GM19193 (cell line): ENCODE data around the gene DCAKD.

Experiments
- POLR2A ChIP-seq: IDR thresholded peaks from 4 replicates; pipeline ENCODE4 v1.6.1; 2011; ENCODE audit not compliant: insufficient read depth, insufficient read length; ENCODE audit errors: extremely low read depth

The DCAKD gene, protein sequence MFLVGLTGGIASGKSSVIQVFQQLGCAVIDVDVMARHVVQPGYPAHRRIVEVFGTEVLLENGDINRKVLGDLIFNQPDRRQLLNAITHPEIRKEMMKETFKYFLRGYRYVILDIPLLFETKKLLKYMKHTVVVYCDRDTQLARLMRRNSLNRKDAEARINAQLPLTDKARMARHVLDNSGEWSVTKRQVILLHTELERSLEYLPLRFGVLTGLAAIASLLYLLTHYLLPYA

DNA sequence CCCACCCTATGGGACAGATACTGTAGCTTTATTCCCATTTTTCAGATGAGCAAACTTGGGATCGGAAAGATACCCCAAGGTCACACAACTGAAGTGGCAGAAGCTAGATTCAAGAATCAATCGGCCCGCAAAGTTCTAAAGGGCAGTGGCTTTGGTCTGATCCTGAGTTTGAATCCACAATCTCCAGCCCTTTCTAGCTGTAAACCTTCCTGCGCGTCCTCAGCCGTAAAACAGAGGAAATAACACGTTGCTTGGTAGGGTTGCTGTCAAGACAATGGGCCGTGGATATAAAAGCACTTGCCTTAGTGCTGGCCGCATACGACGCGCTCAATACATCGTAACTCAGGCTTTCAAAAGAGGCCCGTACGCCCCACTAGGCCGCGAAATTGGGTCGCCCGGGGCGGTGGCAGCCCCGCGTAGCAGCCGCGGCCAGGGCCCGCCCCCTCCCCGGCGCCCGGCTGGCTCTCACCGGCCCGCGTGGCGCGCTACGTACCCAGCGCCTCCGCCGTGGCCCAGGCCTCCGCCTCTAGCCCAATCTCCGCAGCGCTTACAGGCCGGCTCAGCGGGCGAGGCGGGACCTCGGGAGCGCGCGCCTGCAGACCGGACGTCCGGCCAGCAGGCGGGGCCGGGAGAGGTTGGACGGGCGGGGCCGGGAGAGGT is at the start of gene DCAKD:
DCAKD (minus strand) TSS at position 573 of the 660 bp plus-strand sequence. CDS start 16,747 bp downstream, outside the sequence.
- TF ChIP-seq POLR2A, result peak; percentile 78

DNA sequence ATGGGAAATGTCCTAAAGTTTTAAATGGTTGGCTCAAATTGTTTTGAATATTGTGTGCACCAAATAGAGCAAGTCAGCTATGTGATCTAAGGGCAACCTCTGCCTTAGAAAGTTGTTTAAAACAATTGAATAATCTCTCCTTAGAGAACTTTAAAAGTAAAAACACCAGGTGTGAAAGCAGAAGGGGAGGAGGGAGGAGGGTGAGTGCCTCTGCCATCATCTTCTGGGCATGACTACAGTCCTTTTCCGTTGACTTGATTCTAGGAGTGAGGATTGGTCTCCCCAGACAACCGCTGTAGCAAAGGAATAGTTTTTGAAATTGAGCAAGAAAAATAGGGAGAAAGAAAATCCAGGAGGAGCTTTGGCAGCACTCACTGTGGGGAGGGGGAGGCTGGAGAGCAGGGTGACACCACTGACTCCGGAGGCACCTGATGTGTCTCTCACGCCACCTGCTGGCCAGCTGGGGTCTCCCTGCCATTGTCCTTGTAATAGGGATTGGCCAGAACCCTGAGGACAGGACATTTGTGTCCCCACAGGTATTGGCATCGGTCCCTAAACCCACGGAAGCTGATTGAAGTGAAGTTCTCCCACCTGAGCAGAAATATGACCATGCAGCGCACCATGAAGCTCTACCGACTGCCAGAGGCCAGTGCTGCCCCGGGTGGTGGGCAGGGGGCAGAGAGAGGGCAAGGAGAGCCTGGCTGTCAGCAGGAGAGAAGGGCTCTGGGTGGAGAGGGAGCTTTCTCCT is 47.6 kb upstream of the DCAKD start:
- TF ChIP-seq POLR2A, result no peak

DNA sequence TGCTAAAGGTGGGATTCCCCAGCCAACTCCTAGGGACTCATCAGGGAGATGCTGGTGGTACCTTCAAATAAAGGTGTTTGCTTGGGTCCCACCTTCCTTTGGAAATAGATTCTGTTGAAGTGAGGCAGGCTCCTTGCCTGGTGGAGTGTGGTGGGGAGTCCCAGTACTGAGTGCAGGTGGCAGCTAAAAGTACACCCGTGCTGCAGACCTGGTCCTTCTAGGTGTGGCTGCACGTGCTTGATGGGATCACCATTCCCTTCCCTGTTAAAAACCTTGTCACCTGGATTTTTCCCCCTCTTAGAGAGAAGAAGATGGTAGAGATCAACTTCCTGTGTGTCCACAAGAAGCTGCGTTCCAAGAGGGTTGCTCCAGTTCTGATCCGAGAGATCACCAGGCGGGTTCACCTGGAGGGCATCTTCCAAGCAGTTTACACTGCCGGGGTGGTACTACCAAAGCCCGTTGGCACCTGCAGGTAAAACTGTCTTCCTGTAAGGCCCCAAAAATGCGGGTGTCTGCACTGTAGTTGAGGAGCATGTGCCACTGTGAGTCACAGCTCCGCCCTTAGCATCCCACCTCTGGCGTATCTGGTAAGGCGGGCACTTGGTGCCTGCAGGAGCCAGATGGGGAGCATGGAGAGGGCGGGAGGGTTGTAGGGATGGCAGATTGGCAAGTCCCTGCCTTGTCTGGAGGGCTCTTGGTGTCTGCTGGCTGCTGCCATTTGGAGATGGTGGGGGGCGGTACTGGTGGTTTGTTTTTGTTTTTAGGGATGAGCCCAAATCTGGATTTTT is 46.8 kb upstream of the DCAKD start:
- no peak for TF ChIP-seq POLR2A

DNA sequence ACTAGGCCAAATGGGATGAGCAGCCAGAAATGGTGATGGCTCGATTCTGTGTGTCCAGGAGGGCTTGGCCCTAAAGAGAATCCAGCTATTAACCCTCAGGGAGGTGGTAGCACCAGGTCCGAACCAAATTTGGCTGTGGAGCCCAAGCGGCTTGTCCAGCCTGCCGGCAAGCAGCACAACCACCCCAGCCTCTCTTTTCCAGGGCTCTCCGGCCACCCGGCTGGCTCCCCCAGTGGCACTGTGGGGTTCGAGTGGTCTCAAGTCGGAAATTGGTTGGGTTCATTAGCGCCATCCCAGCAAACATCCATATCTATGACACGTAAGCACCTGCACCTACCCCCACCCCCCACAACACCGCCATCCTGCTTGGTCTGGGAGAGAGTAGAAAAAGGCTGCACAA is 45.5 kb upstream of the DCAKD start:
- no peak for TF ChIP-seq POLR2A

GRCh38 chr17:45096141-45096540 is 44.7 kb upstream of the DCAKD start:
- no peak for TF ChIP-seq POLR2A

DNA sequence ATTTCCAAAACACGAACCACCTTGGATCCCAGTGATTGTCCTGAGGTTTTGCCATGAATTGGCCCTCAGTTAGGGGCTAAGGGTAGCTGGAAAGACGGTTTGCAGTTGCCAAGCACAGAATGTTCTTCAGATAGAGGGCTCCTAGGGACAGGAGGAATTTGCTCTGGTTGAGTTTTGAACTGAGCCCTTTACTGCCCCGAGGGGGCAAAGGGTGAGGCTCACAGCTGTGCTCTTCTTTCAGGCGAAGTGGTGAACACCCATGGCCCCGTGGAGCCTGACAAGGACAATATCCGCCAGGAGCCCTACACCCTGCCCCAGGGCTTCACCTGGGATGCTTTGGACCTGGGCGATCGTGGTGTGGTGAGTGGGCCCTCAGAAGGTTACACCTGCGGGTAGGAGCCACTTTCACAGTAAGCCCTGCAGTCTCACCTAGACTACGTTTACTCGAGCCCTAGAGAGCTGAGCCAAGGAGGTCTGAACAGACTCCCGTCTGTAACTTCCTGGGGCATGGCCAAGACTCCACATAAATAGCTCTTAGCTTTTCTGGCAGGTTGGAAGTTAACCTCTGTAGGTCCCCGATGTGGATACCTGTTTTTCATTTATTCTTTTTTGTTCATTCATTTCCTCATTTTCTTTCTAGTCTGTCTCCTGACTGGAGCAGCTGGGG is 42.1 kb upstream of the DCAKD start:
- no peak for TF ChIP-seq POLR2A

GRCh38 chr17:45092911-45093430 is 41.5 kb upstream of the DCAKD start:
- TF ChIP-seq POLR2A, result no peak

- no peak for TF ChIP-seq POLR2A
Observed at GRCh38 chr17:45091778-45092425, 40.5 kb upstream of the DCAKD start.

DNA sequence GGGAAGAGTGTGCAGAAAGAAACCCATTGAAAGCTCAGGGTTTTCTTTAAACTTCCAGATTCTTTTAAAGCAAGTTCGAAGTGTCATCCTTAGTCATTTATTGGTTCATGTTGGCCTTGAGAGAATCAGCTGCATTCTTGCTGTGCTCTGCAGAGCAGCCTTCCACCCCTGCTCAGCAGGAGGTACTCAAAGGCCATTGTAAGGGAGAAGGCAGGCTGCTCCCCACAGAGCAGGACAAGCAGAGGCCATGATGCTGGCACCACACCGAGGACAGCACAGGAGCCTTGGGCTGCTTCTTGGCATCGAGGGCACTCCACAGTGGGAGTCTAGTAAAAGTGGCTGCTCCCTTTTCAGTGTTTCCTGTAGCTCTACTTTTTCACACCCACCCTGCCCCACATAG is 39.3 kb upstream of the DCAKD start:
- no peak for TF ChIP-seq POLR2A

GRCh38 chr17:45088741-45089140 is 37.3 kb upstream of the DCAKD start:
- no peak for TF ChIP-seq POLR2A

GRCh38 chr17:45087978-45088377 is 36.5 kb upstream of the DCAKD start:
- no peak for TF ChIP-seq POLR2A

DNA sequence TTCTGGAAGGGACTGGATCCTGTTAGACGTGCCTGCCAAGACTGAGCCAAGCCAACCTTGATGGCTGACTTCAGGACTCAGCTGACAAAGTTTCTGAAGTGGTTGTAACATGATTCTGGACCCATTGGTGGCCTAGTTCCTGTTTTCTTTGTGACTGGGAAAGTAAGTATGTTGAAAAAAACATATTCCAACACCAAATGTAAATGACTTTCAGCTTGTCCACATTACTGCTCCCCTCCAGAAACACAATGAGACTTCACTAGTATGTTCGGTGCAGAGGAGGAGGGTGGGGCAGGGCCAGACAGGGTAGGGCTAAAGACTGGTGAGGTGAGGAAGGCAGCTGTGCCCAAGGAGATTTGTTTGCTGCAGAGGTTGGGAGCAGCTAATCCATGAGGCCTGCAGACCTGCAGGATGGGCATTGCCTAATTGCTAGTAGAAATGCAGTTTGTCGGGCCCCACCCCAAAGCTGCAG is 36.1 kb upstream of the DCAKD start:
- no peak for TF ChIP-seq POLR2A

GRCh38 chr17:45086865-45087503 is 35.6 kb upstream of the DCAKD start:
- no peak for TF ChIP-seq POLR2A
